Sigmoid colon (tissue), 7 donors: ENCODE data around the gene SCRN3. TPM values are rescaled to one million over a fixed set of nuclear protein-coding genes. Genes with fewer than 3 reads are reported as not detected.

ENCODE experiments used
- DNase-seq: peaks from one replicate; pipeline ENCODE4 v3.0.0-alpha.2; 2019
- H3K27ac ChIP-seq, 4 donors: fragments of 200-600 bp; sonication (generic); one replicate each; pipeline ENCODE4 v1.5.1; 2016 to 2019; ENCODE audit warnings: mild to moderate bottlenecking in 1 of 4
- H3K27me3 ChIP-seq, 3 donors: fragments of 200-600 bp; sonication (generic); one replicate each; pipeline ENCODE4 v1.5.1; 2019; ENCODE audit warnings: mild to moderate bottlenecking in 1 of 3
- H3K36me3 ChIP-seq, 4 donors: fragments of 200-600 bp; sonication (generic); one replicate each; pipeline ENCODE4 v1.5.1; 2016 to 2019
- H3K4me1 ChIP-seq, 4 donors: fragments of 200-600 bp; sonication (generic); one replicate each; pipeline ENCODE4 v1.5.1; 2017 to 2019
- H3K4me3 ChIP-seq, 4 donors: fragments of 200-600 bp; sonication (generic); one replicate each; pipeline ENCODE4 v1.5.1; 2017 to 2019; ENCODE audit warnings: mild to moderate bottlenecking in 2 of 4, moderate library complexity in 1 of 4
- H3K9me3 ChIP-seq, 4 donors: fragments of 200-600 bp in 3 of 4; sonication (generic) in 3 of 4; one replicate each; pipeline versions ENCODE4 v1.5.1 to v1.6.1; 2013 to 2019
- CTCF ChIP-seq, 4 experiments: fragments of 450-650 bp in 3 of 4; fragments of 200-600 bp in 1 of 4; IDR thresholded peaks; one replicate each; pipeline ENCODE4 v1.5.1; 2016 to 2019; ENCODE audit warnings: antibody characterized with exemption in 4 of 4, mild to moderate bottlenecking in 3 of 4, moderate library complexity in 2 of 4
- EP300 ChIP-seq, 4 donors: sonication (generic); formaldehyde crosslinking; IDR thresholded peaks; one replicate each; pipeline ENCODE4 v1.6.1; 2017; ENCODE audit warnings: antibody characterized with exemption in 4 of 4
- POLR2A ChIP-seq, 2 donors: fragments of 450-650 bp; IDR thresholded peaks; one replicate each; pipeline ENCODE4 v1.6.1; 2016; ENCODE audit warnings: antibody characterized with exemption in 2 of 2, mild to moderate bottlenecking in 2 of 2, moderate library complexity in 2 of 2
- POLR2AphosphoS5 ChIP-seq, 4 donors: sonication (generic); formaldehyde crosslinking; IDR thresholded peaks; one replicate each; pipeline ENCODE4 v1.6.1; 2017; ENCODE audit warnings: antibody characterized with exemption in 4 of 4
- WGBS, 2 donors: extraction: QIAGEN DNeasy Blood & Tissue Kit; methylation state at CpG; one replicate each; pipeline ENCODE4 v1.1.7; 2013; 5-methylcytosine and 5-hydroxymethylcytosine counted together
- intact Hi-C: fragments of 100-400 bp; cut with DNase I; formaldehyde crosslinking; loops from one replicate; pipeline ENCODE4 v1.15.1; 2023
- polyA plus RNA-seq, 3 donors: library from polyadenylated mRNA; stranded (reverse); fragments of 200-250 nt; gene quantifications; one replicate each; pipeline ENCODE4 v1.2.3, GENCODE V29; 2013
- total RNA-seq, 4 donors: library from RNA; depleted of rRNA; stranded (reverse); fragments of >200 nt; gene quantifications; one replicate each; pipeline ENCODE4 v1.1.0, GENCODE V29; 2016
- donor health status: healthy with polysubstance abuse.
- donor health status: Bipolar disorder and iron deficiency.
- donor health status: healthy.

SCRN3 gene
- total and polyA plus RNA-seq, 7 donors = 9.6 to 31.0 (median 15.3) TPM

GRCh38 chr2:174473796-174474195 lies 78.3 kb downstream of the SCRN3 start:
- Histone ChIP-seq H3K9me3 (no peaks in the 10 kb centered on the region), H3K27me3 (no peaks in the 10 kb centered on the region), H3K27ac (no peak overlapping the region), H3K36me3 (no peaks in the 10 kb centered on the region), H3K4me1 (no peaks in the 10 kb centered on the region), H3K4me3 (no peak overlapping the region)
- no peak for DNase-seq
- 87 to 90% methylated on average over 3 of the region's 3 CpGs for WGBS, 2 donors
- intact Hi-C loops = no loop called here
- TF ChIP-seq POLR2A (IDR thresholded peaks at IDR 0.05) (no peak), POLR2AphosphoS5 (IDR thresholded peaks at IDR 0.05) (no peak), EP300 (IDR thresholded peaks at IDR 0.05) (no peak), CTCF (IDR thresholded peaks at IDR 0.05) (no peak)

GRCh38 chr2:174477759-174478158 lies 82.2 kb downstream of the SCRN3 start:
- TF ChIP-seq CTCF (IDR thresholded peaks at IDR 0.05) (no peak), POLR2A (IDR thresholded peaks at IDR 0.05) (no peak), POLR2AphosphoS5 (IDR thresholded peaks at IDR 0.05) (no peak), EP300 (IDR thresholded peaks at IDR 0.05) (no peak)
- no peak overlapping the region for H3K27ac ChIP-seq
- H3K4me1 ChIP-seq = no peaks in the 10 kb centered on the region
- no peak for DNase-seq
- H3K36me3 ChIP-seq = peaks cover 0 to 28% (median 4%) of the 10 kb centered on the region in 4 donors
- H3K27me3 ChIP-seq = no peaks in the 10 kb centered on the region
- no peaks in the 10 kb centered on the region for H3K9me3 ChIP-seq
- H3K4me3 ChIP-seq = no peak overlapping the region
- WGBS, 2 donors = 85 to 88% methylated on average over 1 of the region's 1 CpG
- intact Hi-C loops = no loop called here

Other genes starting within 250 kb of the SCRN3 start
- gene OLA1, start 147.2 kb upstream of the SCRN3 start, total RNA-seq = 10 to 100 TPM; 51.5 to 67.6 (median 54.4) TPM
- 10 to 100 TPM; 72.1 to 99.6 (median 82.9) TPM for gene OLA1, start 147.2 kb upstream of the SCRN3 start, polyA plus RNA-seq
- not detected for gene SP9, start 60.8 kb upstream of the SCRN3 start, total RNA-seq
- not detected for gene SP9, start 60.8 kb upstream of the SCRN3 start, polyA plus RNA-seq
- gene GPR155, start 91.3 kb downstream of the SCRN3 start, total RNA-seq = 10 to 100 TPM; 19.1 to 28.9 (median 22.7) TPM
- 1 to 10 TPM in 1 of 3 donors, under 1 TPM in 2; under 0.01 to 4.1 (median 0.69) TPM for gene GPR155, start 91.3 kb downstream of the SCRN3 start, polyA plus RNA-seq
- 10 to 100 TPM; 26.3 to 51.0 (median 40.6) TPM for gene WIPF1, start 202.1 kb downstream of the SCRN3 start, total RNA-seq
- 10 to 100 TPM in 2 of 3 donors, 1 to 10 TPM in 1; 9.0 to 46.8 (median 11.8) TPM for gene WIPF1, start 202.1 kb downstream of the SCRN3 start, polyA plus RNA-seq